Activated T-cell treated with anti-CD3 and anti-CD28 coated beads, Interleukin-2, amount 50 U/mL, for 1 hour (primary cell): Measurements from ENCODE around the gene B4GALNT3.
"Not testable (repeated sequence)": the region's sequence is repeated elsewhere in the genome, so short reads cannot be mapped to it uniquely, and the experiment has no call there.

ENCODE experiments used
- DNase-seq: peaks from one replicate; pipeline ENCODE4 v3.0.0-alpha.2; 2020

B4GALNT3 gene

DNA sequence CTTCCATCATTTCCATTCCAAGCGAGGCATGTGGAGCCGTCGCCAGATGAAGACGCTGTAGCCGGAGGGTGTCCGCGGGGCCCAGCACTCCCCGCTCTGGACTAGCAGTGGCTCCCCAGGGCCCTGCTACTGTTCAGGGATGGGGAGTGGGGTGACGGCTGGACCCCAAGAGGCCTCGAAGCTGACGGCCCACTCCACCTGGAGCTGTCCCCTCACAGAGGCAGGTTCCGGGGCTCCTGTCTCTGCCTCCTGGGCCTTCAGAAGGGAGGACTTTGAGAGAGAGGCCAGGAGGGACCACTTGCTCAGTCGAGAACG is 101.6 kb downstream of the B4GALNT3 start:
- DNase-seq: no peak

DNA sequence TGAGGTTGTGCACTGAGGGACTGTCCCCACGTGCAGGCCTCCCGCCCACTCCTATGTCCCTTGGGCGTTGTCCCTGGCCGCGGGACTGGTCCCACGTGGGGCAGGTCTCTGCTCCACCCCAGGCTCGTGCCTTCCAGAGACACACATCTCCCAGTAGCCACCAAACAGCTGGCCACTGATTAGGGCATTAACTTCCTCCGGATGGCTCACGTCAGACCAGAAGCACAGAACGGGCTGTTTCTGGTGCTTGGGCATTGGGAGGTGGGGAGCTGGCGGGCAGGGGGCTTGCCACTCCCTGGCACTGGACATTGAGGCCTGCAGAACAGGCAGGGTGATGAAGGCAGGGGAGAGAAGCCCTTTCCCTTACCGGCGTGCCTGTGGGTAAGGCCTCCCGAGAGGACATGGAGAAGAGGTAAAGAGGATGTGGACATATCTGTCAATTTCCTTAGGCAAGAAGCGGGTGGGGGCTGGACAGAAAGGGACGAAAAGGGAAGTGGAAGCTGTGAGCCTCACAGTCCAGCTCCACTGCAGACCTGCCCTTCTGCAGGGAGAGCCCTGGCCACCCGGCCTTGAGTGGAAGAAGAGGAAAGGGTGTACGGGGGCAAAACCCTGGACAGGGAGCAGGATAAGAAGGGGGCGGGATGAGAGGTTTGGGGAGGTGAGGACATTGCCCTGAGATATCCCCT is 102.3 kb downstream of the B4GALNT3 start:
- no peak for DNase-seq

DNA sequence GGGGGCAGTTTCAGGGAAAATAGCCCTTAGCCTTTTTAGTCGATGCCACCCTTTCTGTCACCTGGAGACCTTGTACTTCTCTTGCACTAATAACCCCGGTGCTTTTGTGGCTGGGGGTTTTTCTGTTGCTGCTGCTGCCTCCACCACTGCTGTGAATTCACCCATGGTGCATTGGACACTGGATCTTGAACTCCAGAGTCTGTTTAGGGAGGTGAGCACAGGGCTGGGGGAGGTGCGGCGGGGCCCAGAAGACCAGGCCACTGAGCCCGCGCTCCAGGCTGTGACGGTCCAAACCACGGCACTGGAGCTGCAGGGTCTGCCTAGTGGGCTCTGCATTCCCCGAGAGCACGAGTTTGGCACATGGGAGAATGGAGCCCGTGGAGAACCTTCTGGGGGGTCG is 102.9 kb downstream of the B4GALNT3 start:
- DNase-seq: no peak

DNA sequence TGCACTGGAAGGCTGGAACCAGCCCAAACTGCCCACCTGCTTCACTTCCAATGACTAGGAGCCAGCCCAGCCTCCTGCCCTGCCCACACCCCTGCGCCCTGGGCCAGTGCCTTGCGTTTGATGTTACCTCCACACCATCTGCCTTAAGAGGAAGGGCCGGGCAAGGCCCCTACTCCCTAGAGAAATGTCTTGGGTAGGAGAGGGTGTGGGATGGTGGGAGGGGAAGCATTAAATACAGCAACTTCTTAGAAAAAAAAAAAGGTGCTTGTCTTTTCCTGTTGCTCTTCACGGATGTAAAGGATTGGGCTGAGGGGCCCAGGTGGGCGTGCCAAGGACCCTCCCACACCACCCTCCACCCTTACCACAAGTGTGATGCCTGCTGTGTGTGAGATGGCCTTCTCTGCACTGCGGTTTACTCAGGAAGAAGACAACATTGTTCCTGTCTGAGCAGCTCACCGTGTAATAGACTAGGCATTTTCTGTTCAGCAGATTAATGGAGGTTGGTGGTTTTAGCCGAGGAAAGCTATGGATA is 103.6 kb downstream of the B4GALNT3 start:
- DNase-seq: peak; percentile 69

DNA sequence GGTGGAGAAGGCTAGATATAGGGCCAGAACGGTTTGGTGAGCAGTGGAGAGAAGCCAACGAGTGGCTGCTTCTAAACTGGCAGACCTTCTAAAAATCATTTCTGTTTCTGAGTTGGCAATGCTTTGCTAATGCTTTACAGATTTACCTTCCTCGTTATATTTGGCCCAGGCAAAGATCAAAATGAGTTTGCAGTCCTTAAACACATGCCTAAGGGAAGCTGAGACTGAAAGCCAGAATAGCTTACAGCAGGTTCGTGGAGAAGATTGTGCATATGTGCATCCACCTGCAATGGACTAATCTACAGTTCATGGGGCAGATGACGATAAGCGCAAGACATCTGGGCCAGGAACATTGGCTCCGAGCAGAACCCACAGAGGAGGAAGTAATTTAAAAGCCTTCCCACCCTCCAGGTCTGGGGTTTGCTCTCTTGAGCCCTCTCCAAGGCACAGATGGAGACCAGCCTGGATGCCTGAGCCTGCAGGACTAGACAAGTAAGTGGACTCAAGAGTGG is 104.1 kb downstream of the B4GALNT3 start:
- no peak for DNase-seq

DNA sequence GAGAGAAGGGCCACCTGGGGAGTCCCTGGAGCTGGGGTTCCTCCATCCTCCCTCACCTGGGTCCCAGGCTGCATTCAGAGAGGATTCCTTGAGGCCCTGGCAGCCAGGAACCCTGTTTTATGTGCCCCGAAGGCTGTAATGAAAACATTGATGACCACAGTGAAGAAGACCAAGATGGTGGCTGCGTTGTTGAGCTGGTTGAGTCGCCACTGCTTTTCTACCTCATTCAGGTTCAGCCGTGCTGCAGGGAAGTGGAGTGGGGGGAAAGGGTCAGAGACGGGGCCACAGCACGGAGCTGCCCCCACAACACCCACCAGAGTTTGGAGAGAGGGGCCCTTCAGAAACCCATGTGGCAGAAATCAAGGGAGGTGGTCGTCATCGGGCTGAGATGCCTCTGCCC is 105.4 kb downstream of the B4GALNT3 start:
- DNase-seq: no peak

DNA sequence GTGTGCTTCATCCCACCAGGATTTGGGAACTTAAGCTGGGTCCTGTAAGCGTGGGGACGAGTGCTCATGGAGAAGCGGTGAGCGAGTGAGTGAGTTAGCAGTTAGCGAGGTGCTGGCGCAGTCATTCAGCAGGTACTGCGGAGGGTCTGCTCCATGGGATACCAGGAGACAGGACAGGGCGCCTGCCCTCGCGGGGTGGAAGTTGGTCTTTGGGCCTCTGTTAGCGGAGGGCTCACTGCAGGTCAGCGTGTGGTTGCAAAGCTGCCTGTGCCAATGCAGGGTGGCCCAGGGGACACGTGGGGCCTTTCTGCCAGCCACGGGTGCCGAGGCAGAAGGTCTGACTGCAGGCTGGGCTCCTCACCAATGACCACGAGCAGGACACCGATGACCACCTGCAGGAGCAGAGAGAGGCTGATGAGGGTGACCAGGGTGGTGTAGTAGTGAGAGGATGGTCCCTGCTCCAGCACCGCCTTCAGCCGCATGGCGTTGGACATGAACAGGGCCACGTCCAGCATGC is 105.9 kb downstream of the B4GALNT3 start:
- no peak for DNase-seq

DNA sequence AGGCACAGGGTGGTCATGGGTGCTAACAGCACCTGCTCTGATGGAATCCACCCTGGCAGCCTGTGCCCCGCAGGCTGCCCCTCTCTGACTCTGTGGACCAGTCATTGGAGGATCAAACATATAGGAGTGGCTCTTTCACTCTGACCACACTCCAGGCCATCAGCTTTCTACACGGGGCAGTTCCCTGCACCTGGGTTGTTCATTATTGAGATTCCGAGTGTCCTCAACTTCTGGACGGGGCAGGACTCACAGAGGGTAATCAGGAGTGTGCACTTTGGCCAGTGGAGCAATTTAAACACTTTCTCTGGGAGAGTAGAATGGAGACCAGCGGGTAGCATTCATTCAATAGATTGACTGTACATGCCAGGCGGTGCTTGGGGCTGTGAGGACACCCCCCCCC is 108.7 kb downstream of the B4GALNT3 start:
- no peak for DNase-seq

DNA sequence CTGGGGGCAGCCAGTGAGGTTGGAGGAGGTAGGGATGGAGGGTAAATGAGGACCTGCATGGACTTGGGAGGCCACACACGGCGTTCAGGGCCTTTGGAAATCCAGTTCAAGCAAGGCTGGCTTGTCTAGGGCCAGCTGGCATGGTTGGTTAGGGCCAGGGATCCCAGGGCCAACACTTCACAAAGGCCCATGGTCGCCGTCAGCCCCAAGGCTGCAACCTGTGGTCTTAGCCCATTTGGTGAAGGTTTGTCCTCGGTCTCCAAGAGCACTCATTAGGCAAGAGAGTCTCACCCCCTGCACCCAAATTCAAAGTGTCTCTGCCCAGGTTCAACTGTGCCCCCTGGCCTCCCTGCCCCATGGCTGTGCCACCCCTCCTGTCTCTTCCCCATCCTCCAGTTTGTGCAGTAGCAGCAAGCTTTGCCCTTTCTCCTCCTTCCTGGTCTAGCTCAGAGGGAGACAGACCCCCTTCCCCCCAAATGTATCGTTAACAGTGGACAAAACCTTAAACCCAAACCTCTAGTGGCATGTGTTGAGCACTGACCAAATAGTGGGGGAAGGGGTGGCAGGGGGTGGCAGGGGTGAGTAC is 109.4 kb downstream of the B4GALNT3 start:
- no peak for DNase-seq

DNA sequence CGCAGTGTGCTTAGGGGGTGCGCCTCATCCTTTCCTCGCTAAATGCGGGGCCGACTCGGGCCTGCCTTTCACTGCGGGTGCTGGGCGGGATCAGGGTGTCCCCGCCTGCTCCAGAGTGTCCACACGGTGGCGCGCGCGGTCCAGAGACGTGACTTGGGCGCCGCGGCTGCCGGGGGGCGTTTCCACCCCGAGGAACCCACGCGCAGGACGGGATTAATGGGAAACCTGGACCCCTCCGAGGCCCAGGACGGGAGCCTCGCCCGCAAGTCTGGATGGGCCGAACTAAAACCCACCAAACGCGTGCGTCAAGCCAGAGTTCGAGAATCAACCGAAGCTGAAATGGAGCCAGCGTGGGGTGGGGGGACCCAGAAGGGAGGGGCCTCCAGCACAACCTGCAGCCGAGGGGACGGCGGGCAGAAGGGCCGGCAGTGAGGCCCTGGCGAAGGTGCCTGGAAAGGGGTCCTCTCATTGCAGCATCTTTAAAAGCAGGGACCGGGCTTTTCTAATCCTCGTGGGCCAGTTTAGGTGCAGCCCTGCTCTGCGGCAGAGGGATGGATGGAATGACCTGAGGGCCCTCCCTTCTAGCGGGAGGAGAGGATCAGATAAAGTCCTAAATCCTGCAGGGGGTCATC is 110.2 kb downstream of the B4GALNT3 start:
- DNase-seq: peak; percentile 88

DNA sequence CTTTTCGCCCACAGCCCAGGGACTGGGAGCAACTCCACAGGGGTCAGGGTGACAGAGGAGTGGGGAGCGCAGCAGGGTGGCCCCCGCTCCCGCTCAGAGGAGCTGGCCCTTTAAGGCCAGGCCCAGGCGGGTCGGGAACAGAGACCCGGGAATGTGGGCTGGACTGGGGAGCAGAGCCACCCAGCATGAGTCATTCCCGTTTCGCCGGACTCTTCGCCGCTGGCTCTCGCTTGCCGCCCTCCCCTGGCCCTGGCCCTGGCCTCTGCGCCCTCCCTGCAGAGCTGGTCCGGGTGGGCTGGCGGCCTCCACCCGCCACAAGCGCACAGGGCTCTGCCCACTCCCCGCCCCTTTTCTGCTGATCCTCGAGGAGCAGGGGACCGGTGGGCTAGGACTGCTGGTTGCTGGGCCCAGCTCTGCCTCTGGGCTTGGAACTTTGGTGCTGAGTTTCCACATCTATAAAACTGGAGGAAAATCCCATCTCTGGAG is 110.7 kb downstream of the B4GALNT3 start:
- DNase-seq: no peak

DNA sequence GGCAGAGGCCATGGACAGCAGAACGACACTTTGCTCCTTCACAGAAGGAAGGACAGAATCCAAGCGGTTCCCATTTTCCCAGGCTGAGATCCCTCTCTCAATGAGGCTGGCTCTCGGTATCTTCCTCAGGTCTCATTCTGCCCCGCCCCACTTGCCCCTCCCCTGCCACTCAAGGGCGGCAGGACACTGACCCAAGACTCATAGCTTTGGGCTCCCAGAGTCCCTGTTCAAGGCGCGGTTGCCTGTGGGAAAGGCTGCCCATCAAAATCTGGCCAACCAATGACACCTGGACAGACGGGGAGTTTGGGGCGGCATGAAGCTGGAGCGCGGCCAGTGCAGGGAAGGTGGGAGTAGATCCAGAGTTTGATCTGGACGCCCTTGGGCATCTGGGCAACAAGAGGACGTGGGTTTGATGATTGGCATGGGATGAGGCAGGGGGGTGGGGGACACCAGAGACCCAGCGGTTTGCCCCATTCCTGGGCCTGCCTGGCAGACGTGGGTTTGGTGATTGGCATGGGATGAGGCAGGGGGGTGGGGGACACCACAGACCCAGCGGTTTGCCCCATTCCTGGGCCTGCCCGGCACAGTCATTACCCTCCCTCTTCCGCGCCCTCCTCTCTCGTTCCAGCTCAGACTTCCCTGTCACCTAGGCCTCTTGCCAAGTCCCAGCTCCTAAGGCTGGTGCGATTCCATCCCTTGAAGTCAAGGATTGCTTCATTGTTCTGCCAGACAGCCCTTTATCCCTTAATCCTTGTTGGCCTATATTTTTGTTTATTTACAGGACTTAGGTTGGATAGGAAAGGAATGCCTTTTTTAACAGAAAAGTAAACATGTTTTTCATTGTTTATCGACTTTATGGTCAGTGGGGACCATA is 111.4 kb downstream of the B4GALNT3 start:
- DNase-seq: no peak

DNA sequence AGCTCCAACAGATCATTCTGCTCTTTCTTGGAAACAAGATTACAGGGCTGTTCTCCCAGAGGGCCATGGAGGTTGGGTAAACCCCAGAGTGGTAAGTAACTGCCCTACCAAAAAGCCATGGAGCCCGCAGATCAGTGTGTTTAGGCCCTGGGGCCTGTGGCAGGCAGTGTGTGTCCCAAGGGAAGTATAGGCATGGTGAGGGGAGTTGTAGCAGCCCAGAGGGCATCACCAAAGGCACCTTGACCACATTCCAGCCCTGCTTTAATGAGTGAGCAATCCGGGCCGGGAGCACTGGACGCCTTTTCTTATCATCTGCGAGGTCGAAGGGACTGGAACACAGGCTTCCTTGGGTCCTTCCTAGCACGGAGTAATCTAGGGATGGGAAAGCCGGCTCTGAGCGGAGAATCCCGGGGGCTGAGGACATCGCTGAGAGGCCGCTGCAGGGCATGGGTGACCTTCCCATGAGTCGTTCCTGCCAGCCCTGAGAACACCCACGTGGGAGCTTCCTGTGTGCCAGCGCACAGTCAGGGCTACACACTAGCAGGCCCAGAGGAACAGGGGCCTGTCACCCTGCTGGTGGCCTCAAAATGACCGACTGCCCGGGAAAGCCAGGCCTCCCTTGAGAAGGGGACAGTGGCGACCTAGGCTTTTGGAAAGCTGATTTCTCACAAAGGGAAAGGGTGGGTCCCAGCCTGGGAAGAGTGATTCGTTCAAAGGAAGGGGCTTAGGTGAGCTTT is 112.2 kb downstream of the B4GALNT3 start:
- no peak for DNase-seq

DNA sequence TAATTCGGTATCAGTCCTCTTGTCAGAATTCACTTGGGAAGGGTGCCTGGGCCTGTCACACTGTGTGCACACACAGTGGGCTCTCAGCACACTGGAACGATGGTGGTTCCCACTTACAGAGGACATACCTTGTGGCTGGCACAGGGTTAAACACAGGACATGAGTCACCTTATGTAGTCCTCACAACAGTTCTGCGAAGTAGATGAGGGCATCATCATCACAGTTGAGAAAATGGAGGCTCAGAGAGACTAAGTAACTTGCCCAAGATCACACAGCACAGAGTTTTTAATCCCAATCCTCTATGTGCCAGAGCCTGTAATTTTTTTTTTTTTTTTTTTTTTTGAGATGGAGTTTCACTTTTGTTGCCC is 112.8 kb downstream of the B4GALNT3 start:
- DNase-seq: no peak

DNA sequence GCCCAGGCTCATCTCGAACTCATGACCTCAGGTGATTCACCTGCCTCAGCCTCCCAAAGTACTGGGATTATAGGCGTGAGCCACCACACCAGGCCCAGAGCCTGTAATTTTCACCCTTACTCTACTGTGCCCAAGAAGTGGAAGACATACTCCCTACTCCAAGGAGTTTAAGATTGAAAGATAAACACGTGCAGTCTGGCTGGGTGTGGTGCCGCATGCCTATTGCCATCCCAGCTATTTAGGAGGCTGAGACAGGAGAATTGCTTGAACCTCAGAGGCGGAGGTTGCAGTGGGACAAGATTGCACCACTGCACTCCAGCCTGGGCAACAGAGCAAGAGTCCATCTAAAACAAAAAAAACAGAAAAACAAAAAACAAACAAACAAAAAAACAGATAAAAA is 113.5 kb downstream of the B4GALNT3 start:
- DNase-seq: no peak

DNA sequence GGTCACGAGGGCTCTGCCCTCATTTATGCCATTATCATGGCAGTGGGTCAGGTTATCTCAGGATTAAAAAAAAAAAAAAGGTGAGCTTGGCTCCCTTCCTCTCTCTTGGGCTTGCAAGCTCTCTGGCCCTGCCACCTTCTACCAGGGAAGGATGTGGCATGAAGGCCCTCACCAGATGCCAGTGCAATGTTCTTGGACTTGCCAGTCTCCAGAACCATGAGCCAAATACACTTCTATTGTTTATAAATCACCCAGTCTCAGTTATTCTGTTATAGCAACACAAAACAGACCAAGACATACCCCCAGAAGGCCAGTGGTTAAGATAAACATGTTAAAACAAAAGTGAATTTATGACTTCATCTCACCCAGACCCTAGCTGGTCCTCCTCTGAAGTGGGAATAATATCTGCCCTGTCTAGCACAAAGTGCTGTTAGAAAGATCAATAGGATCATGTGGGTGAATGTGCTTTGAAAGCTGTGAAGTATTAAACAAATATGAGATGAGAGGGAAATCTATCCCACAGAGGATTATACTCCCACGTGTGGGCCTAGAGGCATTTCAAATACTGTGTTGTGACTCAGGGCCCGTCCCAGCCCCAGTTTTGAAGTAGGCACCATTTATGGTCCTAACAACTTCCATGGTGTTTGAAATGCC is 114.9 kb downstream of the B4GALNT3 start:
- DNase-seq: no peak

DNA sequence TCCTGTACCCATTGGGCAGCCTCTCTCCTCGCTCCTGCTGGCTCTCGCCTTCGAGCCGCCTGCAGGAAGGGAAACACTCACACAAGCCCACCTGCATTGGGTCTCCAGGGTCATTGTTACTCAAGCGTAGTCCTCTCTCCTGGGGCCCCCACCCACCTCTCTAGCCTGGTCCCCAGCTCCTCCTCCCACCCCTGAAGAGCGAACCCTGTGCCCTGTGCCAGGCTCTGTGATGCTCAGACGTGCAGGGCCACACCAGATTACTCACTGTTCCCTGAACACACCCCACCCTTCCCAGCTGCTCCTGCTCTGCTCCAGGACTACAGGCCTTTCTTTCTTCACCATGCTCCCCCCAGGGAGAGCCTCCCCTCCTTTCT is 115.4 kb downstream of the B4GALNT3 start:
- no peak for DNase-seq

DNA sequence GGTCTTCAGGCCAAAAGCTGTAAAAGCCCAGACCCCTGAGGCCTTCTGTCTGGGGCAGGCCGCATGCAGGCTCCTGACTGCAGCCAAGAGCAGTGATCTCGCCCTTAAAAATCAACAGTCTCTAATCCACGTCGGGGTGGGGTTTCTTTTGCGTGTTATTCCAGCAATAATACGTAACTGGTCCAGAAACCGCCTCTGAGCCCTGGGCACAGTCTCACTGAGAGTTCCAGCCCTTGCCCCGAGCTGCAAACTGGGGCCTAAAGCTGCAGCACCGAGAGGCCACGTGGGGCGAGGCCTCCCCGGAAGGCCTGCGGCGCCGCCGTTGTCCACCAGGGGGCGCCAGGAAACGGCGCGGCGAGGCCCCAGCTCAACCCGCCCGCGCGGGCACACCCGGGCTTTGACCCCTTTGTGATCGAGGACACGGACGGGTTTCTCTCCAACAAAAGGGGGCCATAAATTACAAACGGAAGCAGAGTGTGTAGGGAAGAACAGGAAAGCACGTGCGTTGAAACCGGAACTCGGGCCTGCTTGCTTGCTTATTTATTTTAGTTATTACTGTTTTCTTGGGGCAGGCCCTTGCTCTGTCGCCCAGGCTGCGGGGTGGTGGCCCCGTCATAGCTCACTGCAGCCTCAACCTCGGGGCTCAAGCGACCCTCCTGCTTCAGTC is 116.3 kb downstream of the B4GALNT3 start:
- peak; percentile 91 for DNase-seq

DNA sequence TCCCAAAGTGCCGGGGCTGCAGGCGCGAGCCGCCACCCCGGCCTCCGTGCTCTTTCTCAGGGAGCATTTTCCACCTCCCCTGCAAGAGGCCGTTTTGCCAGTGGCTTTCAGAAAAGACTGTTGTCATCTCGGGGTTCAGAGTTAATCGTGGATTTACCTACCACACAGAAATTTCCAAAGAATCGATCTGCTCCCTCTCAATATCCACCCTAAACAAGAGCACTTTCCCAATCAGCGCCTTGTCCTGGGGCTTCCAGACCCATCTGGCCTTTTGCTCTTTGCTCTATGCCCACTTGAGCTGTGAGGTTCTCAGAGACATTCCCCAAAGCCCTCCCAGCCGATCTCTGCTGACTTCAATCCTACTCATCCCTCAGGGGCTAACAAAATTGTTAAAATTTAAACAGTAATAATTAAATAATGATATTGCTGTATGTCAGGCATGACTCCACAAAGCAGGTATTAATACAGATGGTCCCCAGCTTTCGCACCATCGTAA is 116.9 kb downstream of the B4GALNT3 start:
- DNase-seq: no peak

DNA sequence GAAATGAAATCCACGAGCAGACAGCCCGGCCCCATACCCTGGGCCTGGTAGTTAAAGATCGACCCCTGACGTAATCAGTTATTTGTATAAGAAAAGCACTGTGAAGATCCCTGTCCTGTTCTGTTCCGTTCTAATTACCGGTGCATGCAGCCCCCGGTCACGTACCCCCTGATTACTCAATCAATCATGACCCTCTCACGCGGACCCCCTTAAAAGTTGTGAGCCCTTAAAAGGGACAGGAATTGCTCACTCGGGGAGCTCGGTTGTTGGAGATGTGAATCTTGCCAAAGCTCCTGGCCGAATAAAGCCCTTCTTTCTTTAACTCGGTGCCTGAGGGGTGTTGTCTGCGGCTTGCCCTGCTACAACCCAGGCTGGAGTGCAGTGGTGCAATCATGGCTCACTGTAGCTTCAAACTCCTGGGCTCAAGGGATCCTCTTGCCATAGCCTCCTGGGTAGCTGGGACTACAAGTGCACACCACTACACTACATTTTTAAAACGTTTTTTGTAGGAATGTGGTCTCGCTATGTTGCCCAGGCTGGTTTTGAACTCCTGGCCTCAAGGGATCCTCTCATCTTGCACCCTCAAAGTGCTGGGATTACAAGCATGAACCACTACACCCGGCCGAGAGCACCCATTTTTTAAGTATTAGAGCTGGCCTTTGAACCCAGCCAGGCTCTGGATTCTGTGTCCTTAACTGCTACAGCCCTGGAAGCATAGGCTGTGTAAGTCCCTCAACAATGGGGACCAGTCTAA is 118.4 kb downstream of the B4GALNT3 start:
- DNase-seq: not testable (repeated sequence)
